HG03139 (cell line): ENCODE measurements around the gene DEPDC7.
"Not testable (repeated sequence)": the region's sequence is repeated elsewhere in the genome, so short reads cannot be mapped to it uniquely, and the experiment has no call there.

Source experiments
- ATAC-seq: cut with Tn5 transposase; IDR thresholded peaks from one replicate; pipeline ENCODE4 v1.9.1; 2021; ENCODE audit not compliant: unreplicated experiment

DEPDC7 gene

GRCh38 chr11:33015621-33016551 lies at the start of gene DEPDC7:
Gene DEPDC7 (plus strand): TSS chr11:33015878. CDS start chr11:33015956, 78 bp downstream.
- ATAC-seq = peak; percentile 80

GRCh38 chr11:32968541-32968940 lies 47.1 kb upstream of the DEPDC7 start:
- no peak for ATAC-seq

- not testable (repeated sequence) for ATAC-seq
Measured at GRCh38 chr11:32972233-32972632, 43.4 kb upstream of the DEPDC7 start.

- no peak for ATAC-seq
Measured at GRCh38 chr11:32972781-32973180, 42.9 kb upstream of the DEPDC7 start.

GRCh38 chr11:32982626-32983025 lies 33.1 kb upstream of the DEPDC7 start:
- ATAC-seq = no peak

- ATAC-seq = no peak
Measured at GRCh38 chr11:32983506-32983905, 32.2 kb upstream of the DEPDC7 start.

- ATAC-seq = no peak
Measured at GRCh38 chr11:32985600-32985999, 30.1 kb upstream of the DEPDC7 start.

- no peak for ATAC-seq
Measured at GRCh38 chr11:32987851-32988250, 27.8 kb upstream of the DEPDC7 start.

GRCh38 chr11:32990481-32990880 lies 25.2 kb upstream of the DEPDC7 start:
- ATAC-seq = no peak

- no peak for ATAC-seq
Measured at GRCh38 chr11:32991427-32991826, 24.3 kb upstream of the DEPDC7 start.

- no peak for ATAC-seq
Measured at GRCh38 chr11:32991898-32992297, 23.8 kb upstream of the DEPDC7 start.

GRCh38 chr11:33000181-33000580 lies 15.5 kb upstream of the DEPDC7 start:
- no peak for ATAC-seq

GRCh38 chr11:33001281-33001680 lies 14.4 kb upstream of the DEPDC7 start:
- ATAC-seq = no peak

GRCh38 chr11:33001751-33002542 lies 13.7 kb upstream of the DEPDC7 start:
- no peak for ATAC-seq

GRCh38 chr11:33005175-33005574 lies 10.5 kb upstream of the DEPDC7 start:
- ATAC-seq = no peak

GRCh38 chr11:33006010-33006409 lies 9.7 kb upstream of the DEPDC7 start:
- ATAC-seq = no peak

- no peak for ATAC-seq
Measured at GRCh38 chr11:33013755-33014154, 1.9 kb upstream of the DEPDC7 start.

- ATAC-seq = no peak
Measured at GRCh38 chr11:33016654-33017053, 976 bp downstream of the DEPDC7 start.

- no peak for ATAC-seq
Measured at GRCh38 chr11:33017478-33017877, 1.8 kb downstream of the DEPDC7 start.

GRCh38 chr11:33017965-33018364 lies 2.3 kb downstream of the DEPDC7 start:
- no peak for ATAC-seq

GRCh38 chr11:33018840-33019239 lies 3.2 kb downstream of the DEPDC7 start:
- ATAC-seq = no peak

GRCh38 chr11:33021501-33021900 lies 5.8 kb downstream of the DEPDC7 start:
- ATAC-seq = no peak
